Fibroblast of skin of abdomen (primary cell): ENCODE data around the gene FOXM1. TPM values are rescaled to one million over a fixed set of nuclear protein-coding genes. Genes with fewer than 3 reads are reported as not detected.

Experiments used
- DNase-seq: peaks from one replicate; pipeline ENCODE4 v3.0.0-alpha.2; 2013
- polyA plus RNA-seq, 2 experiments: library from polyadenylated mRNA; unstranded; fragments of 120-200 nt; gene quantifications; one replicate each; pipeline ENCODE4 v1.2.1, GENCODE V29; 2013; ENCODE audit not compliant: insufficient read length in 2 of 2

FOXM1 gene
- polyA plus RNA-seq (2013, experiment 1 of 2; ENCODE audit: insufficient read length), result 47.1 TPM
- polyA plus RNA-seq (2013, experiment 2 of 2; ENCODE audit: insufficient read length), result 48.8 TPM

- DNase-seq, result peak; percentile 86
Measured at GRCh38 chr12:2877047-2877952, at the start of gene FOXM1, which contains the start of gene RHNO1. Gene FOXM1, minus strand, starts transcription at chr12:2877174. Its CDS starts 2,696 bp downstream, at chr12:2874478. Gene RHNO1, plus strand, starts transcription at chr12:2877223. Its CDS starts 8,144 bp downstream, at chr12:2885367.

GRCh38 chr12:2925322-2925995, 48.5 kb upstream of the FOXM1 start:
- no peak for DNase-seq

GRCh38 chr12:2924019-2924418, 47.0 kb upstream of the FOXM1 start:
- DNase-seq, result peak; percentile 28

- no peak for DNase-seq
Measured at GRCh38 chr12:2923057-2923456, 46.1 kb upstream of the FOXM1 start.

GRCh38 chr12:2922329-2922728, 45.4 kb upstream of the FOXM1 start:
- peak; percentile 21 for DNase-seq

GRCh38 chr12:2919249-2919648, 42.3 kb upstream of the FOXM1 start:
- DNase-seq, result no peak

GRCh38 chr12:2912216-2912575, 35.2 kb upstream of the FOXM1 start:
- DNase-seq, result no peak

GRCh38 chr12:2904260-2904659, 27.3 kb upstream of the FOXM1 start:
- DNase-seq, result no peak

GRCh38 chr12:2902272-2902880, 25.4 kb upstream of the FOXM1 start:
- no peak for DNase-seq

GRCh38 chr12:2900642-2901041, 23.7 kb upstream of the FOXM1 start:
- DNase-seq, result no peak

GRCh38 chr12:2897418-2897817, 20.4 kb upstream of the FOXM1 start:
- no peak for DNase-seq

- peak; percentile 7 for DNase-seq
Measured at GRCh38 chr12:2895511-2895910, 18.5 kb upstream of the FOXM1 start.

GRCh38 chr12:2895051-2895451, 18.1 kb upstream of the FOXM1 start:
- DNase-seq, result peak; percentile 64

GRCh38 chr12:2893007-2893406, 16.0 kb upstream of the FOXM1 start:
- peak; percentile 89 for DNase-seq

- DNase-seq, result peak; percentile 71
Measured at GRCh38 chr12:2892246-2892645, 15.3 kb upstream of the FOXM1 start.

GRCh38 chr12:2891240-2892053, 14.5 kb upstream of the FOXM1 start:
- DNase-seq, result peak; percentile 64

- peak; percentile 98 for DNase-seq
Measured at GRCh38 chr12:2890388-2891239, 13.6 kb upstream of the FOXM1 start, which contains the start of gene TULP3. Gene TULP3, plus strand, starts transcription at chr12:2890891. Its CDS starts 57 bp downstream, at chr12:2890948.

GRCh38 chr12:2890001-2890387, 13.0 kb upstream of the FOXM1 start:
- DNase-seq, result no peak

GRCh38 chr12:2886768-2887450, 9.9 kb upstream of the FOXM1 start:
- no peak for DNase-seq

- no peak for DNase-seq
Measured at GRCh38 chr12:2884810-2885209, 7.8 kb upstream of the FOXM1 start.

- no peak for DNase-seq
Measured at GRCh38 chr12:2879853-2880252, 2.9 kb upstream of the FOXM1 start.
